ENCODE data around the gene HACD2.
"Not testable (repeated sequence)": the region's sequence is repeated elsewhere in the genome, so short reads cannot be mapped to it uniquely, and the experiment has no call there.

Gene HACD2

DNA sequence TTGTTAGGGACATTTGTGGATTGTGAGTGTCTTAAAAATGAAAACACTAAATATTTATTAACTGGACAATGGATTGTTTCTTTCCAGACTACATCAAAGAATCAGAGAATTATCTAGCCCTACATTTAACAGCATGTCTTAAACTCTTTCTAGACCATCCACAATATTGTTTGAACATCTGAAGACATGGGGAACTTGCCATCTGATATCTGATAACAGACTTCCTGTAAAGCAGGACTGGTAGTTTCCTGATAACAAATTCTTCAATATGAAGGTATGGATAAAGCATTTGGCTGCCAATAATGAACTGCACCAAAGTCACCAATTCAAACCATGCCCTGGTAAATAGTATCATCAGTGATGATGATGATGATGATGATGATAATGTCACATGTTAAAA is 26.2 kb upstream of the HACD2 start:
- DNase-seq = no peak

DNA sequence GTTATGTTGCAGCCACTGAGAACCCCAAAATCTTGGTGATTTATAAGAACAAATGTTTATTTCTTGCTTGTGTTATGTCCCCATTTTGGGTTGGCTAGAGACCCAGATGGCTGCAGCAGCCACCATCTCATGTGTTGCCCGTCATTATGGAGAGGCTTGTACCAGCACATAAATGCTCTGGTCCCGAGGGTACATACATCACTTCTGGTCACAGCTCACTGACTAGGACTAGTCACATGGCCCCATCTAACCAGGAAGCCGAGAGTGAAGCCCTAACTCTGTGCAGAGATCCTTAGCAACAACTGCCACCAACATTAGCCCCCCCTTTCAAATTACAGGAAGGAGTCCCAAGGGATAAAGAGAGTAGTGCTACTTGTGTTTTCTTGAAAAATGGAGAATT is 25.5 kb upstream of the HACD2 start:
- no peak for DNase-seq

DNA sequence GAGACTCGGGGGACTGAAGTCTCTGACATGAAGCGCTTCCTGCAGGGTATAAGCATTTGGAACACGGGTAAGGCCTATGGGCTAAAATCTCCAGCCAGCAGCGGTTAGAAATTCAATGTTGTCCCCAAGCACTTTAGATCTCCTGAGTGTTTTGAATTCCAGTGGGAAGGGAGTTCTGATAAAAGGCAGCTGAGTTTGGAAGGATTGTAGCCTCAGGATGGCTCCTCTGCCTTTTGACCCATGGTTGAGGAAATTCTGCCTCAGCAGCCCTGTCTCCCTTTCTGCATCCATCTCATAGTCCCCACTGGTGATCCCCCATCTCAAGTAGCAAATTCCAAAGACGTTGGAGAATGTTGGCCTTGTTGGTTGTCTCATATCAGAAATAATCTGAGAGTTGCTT is 24.2 kb upstream of the HACD2 start:
- DNase-seq = no peak

DNA sequence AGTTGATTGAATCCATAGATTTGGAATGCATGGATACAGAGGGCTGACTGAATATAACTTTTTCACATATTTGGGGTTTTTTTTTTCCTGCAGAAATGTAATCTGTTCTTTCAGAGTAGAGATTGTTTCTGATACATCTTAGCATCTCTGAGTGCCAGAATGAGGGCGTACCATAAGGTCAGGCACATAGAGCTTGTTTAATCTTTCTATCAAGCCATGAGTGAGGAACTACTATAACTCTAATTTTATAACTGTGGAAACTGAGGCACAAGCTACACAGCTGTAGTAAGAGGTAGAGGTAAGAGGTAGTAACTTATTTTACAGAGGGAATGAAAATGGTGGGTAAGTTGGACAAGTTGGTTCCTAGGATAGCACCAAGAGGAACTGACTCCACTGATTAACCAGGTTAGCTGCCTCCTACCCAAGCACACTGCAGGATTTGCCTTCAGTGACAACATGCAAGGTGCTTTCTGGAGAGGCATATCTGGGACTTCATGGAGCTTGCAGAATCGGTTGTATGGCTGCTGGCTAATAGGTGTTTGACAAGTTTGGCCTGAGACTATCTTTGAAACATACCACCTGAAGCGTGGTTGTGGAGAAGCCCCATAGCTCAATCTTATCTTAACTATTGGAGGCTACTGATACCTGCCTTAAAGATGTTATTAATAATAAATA is 23.5 kb upstream of the HACD2 start:
- no peak for DNase-seq

DNA sequence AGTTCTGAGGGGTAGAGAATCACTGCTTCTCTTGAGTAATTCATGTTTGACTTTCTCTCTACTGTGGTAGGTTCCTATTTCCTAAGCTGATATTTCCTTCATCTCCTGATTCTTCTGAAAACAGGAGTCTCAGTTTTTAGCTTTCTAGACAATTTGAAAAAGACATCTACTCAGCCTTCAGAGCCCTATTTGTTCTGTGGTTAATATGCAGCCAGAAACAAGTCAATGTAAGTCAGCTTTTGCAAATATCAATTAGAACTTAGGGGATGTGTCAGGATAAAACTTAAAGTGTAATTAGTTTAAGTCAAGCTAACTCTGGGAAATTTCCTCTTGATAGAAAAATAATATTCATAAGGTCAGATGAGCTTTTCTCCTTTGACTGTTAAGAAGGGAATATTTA is 21.7 kb upstream of the HACD2 start:
- no peak for DNase-seq

DNA sequence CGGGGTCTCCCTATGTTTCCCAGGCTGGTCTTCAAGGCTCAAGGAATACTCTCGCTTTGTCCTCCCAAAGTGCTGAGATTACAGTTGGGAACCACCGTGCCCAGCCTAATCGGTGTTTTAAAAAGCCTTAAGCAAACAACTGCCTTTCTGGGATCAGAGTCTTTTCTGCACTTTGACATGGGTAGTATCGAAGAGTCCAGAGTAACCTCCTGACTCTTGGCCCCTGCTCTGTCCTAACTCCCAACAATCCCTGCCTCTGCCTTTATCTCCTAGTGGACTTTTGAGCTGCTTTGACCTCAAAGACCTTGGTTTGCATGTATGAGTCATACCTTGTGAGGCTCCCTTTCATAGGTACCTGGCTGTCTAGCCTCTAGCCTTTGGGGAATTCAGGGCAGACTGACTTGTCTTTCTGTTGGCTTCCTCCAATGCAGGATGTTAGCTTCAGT is 21.0 kb upstream of the HACD2 start:
- DNase-seq = no peak

DNA sequence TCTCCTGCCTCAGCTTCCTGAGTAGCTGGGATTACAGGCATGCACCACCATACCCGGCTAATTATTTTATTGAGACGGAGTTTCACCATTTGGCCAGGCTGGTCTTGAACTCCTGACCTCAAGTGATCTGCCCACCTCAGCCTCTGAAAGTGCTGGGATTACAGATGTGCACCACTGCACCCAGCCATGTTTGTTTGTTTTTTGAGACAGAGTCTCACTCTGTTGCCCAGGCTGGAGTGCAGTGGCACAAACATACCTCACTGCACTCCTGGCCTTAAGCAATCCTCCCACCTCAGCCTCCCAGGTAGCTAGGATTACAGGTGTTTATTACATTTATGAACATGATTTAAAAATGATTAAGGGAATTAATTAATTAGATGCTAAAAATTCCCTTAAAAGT is 18.3 kb upstream of the HACD2 start:
- not testable (repeated sequence) for DNase-seq

DNA sequence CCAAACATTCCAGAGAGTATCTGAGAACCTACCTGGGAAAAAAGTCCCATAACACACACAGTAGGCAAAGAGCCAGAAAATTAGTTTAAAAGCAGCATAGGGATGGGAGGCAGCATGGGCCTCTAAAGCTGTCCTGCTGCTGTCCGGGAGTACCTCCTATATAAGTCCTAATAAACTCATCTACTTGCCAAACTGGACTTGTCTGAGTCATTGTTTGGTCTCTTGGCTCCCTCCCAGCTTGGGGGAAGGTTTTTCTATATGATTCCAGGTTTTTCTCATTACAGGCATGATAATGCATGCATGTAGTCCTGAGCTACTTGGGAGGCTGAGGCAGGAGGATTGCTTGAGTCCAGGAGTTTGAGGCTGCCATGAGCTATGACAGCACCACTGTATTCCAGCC is 17.5 kb upstream of the HACD2 start:
- no peak for DNase-seq

DNA sequence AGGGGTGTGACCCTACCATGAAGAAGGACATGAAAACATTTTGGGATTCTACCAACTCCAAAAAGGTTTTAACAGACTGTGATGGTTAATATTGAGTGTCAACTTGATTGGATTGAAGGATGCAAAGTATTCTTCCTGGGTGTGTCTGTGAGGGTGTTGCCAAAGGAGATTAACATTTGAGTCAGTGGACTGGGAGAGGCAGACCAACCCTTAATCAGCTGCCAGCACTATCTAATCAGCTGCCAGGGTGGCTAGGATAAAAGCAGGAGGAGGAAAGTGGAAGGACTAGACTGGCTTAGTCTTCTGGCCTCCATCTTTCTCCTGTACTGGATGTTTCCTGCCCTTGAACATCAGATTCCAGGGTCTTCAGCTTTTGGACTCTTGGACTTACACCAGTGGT is 16.0 kb upstream of the HACD2 start:
- DNase-seq = not testable (repeated sequence)

DNA sequence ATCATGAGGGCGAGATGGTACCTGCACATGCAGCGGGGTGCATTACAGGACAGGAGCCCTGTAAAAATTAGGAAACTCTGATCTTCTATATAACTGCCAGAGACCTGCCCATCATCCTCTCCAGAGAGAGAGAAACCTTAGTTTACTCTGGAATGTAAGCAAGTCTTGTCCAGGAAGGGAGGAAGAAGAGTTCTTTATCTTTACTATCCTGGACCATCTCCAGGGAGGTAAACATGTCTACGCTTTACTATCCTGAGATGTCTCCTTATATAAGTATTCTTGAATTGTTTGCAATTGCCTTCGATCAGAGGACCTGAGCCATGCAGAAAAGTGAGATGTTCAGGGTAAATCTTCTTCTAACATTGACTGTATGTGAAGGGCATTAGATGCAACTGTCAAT is 12.7 kb upstream of the HACD2 start:
- DNase-seq = no peak

DNA sequence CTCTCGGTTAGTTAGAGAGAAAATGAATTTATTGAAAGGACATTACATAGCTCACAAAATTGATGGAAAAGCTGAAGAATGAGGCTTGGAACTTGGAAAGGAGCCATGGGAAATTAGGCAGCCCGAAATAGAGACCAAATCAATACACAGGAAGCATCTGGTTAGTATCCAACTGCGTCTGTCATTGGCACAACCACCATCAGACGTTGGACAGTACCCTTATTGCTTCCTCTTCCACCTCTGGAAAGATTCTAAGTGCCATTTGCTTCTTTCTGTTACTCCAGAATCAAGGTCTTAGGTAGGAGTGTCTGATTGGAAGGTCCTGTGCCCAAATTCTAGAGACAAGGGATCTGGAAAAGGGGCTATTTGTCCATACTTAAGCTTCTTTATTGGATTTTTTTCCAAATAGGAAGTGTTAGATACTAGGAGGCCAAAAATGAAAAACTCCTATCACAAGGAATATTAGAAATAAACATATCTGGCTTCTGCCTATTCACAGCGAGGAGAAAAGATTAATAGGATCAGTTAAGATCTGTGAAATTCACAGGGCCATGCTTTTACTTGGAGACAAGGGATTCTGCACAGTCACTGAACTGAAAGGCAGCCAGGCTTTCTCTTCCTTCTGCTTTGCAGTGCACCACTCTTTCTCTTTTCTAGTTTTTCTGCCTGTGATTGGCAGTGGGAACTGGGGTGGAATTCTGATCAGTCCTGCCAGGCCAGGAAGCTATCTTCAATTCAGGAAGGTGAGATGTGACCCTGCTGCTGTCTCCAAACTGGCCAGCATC is 10.7 kb upstream of the HACD2 start:
- DNase-seq = no peak

DNA sequence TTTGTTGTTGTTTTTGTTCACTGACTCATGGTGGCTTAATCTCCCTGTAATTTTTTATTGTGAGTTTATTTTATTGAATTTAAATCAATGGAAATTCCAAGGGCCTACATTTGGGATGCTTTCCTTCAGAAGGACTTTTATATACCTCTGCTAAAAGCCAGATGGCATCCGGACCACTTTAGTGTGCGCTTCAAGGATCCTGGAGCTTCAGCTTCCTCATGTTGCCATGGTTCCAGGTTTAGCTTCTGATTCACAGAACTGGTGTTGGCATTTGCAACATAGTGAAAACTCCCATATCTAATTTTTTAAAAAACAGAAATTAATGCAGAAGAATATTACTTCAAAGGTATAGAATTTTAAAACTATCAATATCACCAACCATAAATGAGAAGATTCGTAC is 8.5 kb upstream of the HACD2 start:
- no peak for DNase-seq

DNA sequence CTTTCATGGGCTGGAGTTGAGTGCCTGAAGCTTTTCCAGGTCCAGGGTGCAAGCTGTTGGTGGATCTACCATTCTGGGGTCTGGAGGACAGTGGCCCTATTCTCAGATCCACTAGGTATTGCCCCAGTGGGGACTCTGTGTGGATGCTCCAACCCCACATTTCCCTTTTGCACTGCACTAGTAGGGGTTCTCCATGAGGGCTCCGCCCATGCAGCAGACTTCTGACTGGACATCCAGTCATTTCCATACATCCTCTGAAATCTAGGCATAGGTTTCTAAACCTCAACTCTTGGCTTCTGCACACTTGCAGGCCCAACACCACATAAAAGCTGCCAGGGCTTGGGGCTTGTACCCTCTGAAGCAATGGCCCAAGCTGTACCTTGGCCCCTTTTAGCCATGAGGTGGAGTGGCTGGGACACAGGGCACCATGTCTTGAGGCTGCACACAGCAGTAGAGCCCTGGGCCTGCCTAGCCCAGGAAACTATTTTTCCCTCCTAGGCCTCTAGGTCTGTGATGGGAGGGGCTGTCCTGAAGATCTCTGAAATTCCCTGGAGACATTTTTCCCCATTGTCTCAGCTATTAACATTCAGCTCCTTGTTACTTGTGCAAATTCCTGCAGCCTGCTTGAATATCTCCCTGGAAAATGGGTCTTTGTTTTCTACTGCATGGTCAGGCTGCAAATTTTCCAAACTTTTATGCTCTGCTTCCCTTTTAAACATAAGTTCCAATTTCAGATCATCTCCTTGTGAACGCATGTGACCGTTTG is 6.0 kb upstream of the HACD2 start:
- DNase-seq = no peak

DNA sequence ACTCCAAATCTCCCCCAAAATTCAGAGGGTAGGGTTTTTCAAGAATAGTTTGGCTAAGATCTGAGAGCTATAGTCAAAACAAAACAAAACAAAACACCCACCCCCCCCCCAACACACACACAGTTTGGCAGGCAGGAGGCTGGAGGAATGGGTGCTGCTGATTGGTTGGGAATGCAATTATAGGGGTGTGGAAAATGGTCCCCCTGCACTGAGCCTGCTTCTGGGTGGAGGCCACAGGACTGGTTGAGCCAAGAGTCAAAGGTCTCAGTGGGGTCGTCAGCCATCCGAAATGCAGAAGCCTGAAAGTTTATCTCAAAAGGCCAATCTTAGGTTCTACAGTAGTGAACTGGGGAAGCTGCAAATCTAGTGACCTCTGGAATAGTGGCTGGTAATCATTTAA is 2.5 kb upstream of the HACD2 start:
- no peak for DNase-seq

DNA sequence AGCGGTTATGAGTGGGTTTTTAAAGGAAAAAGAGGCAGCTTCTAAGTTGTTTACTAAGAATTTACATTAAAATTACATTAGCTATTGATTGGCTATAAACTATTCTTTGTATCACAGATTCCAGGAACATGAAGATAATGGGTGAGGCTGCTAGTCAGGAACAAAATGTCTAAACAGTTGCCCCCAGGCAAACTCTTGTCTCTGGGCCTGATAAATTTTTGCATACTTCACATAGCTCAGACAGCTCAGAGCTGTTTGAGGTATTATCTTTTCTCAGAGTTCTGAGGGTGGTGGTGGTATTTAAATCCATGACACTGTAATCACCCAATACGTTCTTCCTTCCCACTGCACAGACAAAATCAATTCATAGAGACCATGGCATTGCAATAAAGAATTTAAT is 2.1 kb upstream of the HACD2 start:
- DNase-seq = no peak

DNA sequence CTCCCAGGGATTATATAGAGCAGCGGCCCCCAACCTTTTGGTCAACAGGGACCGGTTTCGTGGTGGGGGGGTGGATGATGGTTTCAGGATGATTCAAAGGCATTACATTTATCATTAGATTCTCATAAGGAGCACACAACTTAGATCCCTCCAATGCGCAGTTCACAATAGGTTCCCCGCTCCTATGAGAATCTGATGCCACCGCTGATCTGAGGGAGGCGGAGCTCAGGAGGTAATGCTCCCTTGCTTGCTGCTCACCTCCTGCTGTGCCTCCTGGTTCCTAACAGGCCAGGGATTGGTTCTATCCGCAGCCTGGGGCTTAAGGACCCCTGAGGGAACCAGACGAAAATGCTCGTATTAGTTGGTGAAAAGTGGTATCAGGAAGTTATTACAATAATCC is 1.3 kb upstream of the HACD2 start:
- peak; percentile 49 for DNase-seq

DNA sequence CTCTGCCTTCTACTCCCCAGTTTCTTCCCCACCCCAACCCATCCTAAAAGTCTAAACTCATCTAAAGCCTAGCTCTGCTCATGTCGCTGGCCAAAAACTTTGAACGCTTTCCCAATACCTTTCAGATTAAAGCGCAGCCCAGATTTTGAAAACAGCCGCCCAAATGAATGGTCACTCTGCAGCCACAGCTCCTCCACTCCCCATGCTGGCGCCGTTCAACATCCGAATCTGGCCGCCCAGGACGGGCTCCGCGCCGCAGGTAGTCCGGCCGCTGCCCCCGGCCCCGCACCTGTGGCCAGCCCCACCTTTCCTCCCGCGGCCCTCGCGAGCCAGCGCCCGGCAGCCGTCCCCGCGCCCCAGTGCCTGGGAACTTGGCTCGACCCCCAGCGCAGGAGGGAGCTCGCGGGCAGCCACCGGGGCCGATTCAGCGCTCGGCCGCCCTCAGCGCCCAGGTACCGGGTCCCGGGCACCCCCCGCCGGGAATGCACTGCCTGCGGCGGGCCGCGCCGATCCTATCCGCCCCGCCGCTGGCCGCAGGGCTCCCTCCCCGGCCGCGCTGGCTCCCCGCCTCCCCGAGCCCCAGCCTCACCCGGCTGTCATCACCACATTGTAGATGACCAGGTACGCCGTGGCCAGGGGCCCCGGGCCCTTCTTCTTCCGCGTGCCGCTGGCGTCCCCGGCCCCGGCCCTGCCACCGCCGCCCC is 417 bp downstream of the HACD2 start:
- DNase-seq = peak; percentile 72

DNA sequence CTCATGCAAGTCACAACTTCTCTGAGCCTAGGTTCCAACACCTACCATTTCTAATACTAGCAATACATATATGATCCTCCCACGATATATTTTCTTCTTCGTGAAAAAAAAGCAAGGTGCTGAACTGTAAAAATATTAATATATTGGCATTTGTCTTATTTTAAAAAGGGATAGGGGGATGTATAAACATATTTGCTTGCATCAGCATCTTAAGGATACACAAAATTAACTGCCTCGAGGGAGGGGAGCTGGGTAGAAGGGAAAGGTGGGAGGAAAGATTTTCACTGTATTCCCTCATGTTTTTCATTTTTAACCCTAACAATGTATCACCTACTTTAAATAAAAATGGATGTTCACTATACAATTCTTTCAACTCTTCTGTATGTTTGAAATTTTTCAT is 1.3 kb downstream of the HACD2 start:
- no peak for DNase-seq

DNA sequence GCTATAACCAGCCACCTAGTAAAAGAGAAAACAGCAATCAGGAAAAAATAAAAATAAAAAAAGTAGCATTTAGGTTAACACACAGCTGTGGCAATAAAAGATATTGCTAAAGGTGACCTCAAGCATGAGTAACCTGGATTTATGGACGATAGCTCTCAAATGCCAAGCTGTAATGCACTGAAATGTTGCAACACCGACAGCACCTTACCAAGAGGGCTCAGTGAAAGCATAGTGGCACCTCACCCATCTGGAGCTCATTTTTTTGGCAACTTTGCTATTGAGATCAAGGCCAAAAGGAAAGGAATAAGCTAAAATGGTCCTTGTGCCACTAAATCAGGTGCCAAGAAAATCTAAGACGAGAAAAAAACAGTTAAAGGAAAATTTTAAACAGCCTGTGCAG is 2.5 kb downstream of the HACD2 start:
- no peak for DNase-seq

DNA sequence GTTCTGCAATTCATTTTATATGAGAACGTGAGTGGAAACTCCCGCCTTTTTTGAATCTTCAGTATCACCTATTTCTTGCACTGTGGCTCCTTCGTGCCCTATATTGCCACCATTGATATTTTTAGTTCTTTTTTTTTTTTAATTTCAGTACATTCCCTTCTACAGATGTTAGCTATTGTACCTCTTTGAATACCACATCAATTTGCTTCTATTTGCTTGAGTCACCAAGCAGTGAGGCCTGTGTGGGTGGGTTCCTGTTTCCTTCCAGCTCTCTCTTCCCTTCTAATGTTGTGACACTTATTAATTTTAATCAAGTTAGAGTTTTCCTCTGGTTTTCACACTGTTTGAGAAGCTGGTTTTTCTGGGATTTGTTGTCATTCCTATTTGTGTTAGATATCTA is 8.7 kb downstream of the HACD2 start:
- DNase-seq = no peak

DNA sequence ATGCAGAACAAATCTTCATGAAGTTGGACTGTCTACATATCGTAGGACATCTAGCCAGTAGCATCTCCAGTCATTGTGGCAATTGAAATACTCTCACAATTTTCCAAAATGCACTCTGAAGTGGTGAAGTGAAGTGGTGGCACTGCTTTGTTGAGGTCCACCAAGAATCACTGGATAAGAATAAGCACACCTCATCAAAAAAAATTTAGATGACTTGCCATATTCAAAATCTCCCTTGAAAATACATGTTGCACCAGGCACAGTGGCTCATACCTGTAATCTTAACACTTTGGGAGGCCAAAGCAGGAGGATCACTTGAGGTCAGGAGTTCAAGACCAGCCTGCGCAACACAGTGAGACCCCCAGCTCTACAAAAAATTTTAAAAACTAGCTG is 12.9 kb downstream of the HACD2 start:
- DNase-seq = no peak

DNA sequence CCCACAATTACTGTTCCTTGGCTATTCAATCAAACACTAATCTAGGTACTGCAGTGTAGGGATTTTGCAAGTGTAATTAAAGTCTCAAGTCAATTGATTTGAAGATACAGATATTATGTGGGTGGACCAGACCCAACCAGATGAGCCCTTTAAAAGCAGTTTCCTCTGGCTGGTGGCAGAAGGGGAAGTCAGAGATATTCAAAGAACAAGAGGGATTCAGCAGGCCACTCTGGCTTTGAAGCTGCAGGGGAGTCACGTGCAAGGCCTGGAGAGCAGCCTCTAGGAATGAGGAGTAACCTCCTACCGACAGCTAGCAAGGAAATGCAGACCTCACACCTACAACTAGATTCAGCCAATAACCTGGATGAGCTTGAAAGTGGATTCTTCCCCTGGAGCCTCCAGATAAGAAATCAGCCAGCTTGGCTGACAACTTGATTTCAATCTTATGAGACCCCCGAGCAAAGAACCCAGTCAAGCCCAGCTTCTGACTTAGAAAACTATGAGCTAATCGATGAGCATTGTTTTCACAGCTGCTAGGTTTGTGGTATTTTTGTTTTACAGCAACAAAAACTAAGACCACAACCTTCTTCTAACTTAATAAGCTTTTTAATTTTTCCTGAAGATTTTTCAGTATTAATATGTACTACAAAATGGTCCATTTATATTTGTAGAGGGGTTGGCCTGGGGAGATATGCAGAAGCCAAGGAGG is 13.4 kb downstream of the HACD2 start:
- DNase-seq = no peak

DNA sequence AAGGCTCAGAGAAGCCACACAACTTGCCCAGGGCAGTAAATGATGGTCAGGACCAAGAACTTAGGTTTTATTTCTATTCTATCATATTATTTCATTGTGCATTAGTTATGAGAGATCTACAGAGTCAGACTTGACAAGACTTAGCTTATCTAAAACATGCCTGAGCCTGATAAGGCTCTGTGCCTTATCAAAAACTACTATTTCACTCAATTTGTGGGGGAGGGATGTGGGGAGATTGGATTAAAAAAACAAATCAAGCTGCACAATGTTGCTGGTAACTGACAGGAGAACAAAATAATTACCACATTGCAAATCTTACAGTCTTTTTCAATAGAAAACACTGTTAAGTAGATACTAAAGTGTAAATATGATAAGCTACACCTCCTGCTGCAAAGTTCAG is 16.0 kb downstream of the HACD2 start:
- no peak for DNase-seq

Measured in left hindlimb (tissue), 1 donor.